Neural cell (in vitro differentiated cells): ENCODE results near the gene THOC2.

Experiments used
- CTCF ChIP-seq: fragments of 450-650 bp; IDR thresholded peaks from 2 replicates; pipeline ENCODE4 v1.5.1; 2014; ENCODE audit warnings: antibody characterized with exemption, mild to moderate bottlenecking, moderate library complexity; ENCODE audit not compliant: poor library complexity, severe bottlenecking
- EZH2 ChIP-seq: fragments of 200-600, 300-800 bp; shearing (Covaris generic), sonication (generic); IDR thresholded peaks from 2 replicates; pipeline ENCODE4 v1.6.1; 2014; ENCODE audit warnings: antibody characterized with exemption, low read length, borderline replicate concordance, mild to moderate bottlenecking; ENCODE audit not compliant: insufficient read depth, poor library complexity, severe bottlenecking
- MXI1 ChIP-seq: fragments of 450-650 bp; conservative IDR thresholded peaks from 2 replicates; pipeline ENCODE4 v1.6.1; 2014; ENCODE audit warnings: antibody characterized with exemption, mild to moderate bottlenecking; ENCODE audit not compliant: poor library complexity, severe bottlenecking
- POLR2AphosphoS5 ChIP-seq: IDR thresholded peaks from 2 replicates; pipeline ENCODE4 v1.6.1; 2012
- REST ChIP-seq: IDR thresholded peaks from 2 replicates; pipeline ENCODE4 v1.6.1; 2012; ENCODE audit warnings: borderline replicate concordance
- SMC3 ChIP-seq: fragments of 450-650 bp; conservative IDR thresholded peaks from 2 replicates; pipeline ENCODE4 v1.6.1; 2014; ENCODE audit warnings: antibody characterized with exemption, mild to moderate bottlenecking, moderate library complexity; ENCODE audit not compliant: poor library complexity

- TF ChIP-seq CTCF (no peak), EZH2 (no peak), REST (no peak), SMC3 (no peak), MXI1 (no peak), POLR2AphosphoS5 (no peak)
Observed at GRCh38 chrX:123779908-123780396, 47.1 kb upstream of the THOC2 start.
